HepG2 (cell line): ENCODE results near the gene GPR65. TPM values are rescaled to one million over a fixed set of nuclear protein-coding genes. Genes with fewer than 3 reads are reported as not detected.

ENCODE experiments used
- ATAC-seq: fragments of 200-7000 bp; cut with Tn5 transposase; 3 replicates; pipeline ENCODE4 v1.9.1; 2020; ENCODE audit warnings: mild to moderate bottlenecking, moderate library complexity
- BruUV-seq: library from RNA; stranded (reverse); fragments of 400-500 nt; replicated peaks from 2 replicates; lab custom pipeline; 2021; lab: Mats Ljungman, UMichigan
- CTCF ChIA-PET: fragments of 300-600 bp; formaldehyde crosslinking; extraction: SDS; loops from one replicate; lab custom pipeline; 2021; ENCODE audit warnings: low total read pairs, inconsistent platforms, low intra/inter-chr PET ratio; lab: Yijun Ruan, JAX
- POLR2A ChIA-PET: fragments of 350-600 bp; sonication (Branson Sonifier 250); formaldehyde crosslinking; loops from one replicate; lab custom pipeline; 2020; ENCODE audit warnings: antibody characterized with exemption, inconsistent platforms; lab: Yijun Ruan, JAX
- DNase-seq: peaks from one replicate; pipeline ENCODE4 v3.0.0-alpha.2; 2015; ENCODE audit warnings: low spot score
- FAIRE-seq: peaks from 3 replicates; lab custom pipeline; 2011; peaks lifted over from hg19 to GRCh38; lab: Jason Lieb, UNC
- H2AFZ ChIP-seq: one replicate; pipeline ENCODE4 v1.6.1; 2011; ENCODE audit warnings: low read length, inconsistent platforms
- H3K27ac ChIP-seq: fragments of 300-600 bp; 3 replicates; pipeline ENCODE4 v1.8.0; 2011; ENCODE audit warnings: mixed run types, mild to moderate bottlenecking, mixed read lengths, low read length, inconsistent platforms; ENCODE audit not compliant: insufficient read depth; ENCODE audit errors: extremely low read length
- H3K27me3 ChIP-seq, 2 experiments: fragments of 200-600 bp in 1 of 2; 2 replicates in 1 of 2; 3 replicates in 1 of 2; pipeline versions ENCODE4 v1.6.0 to v1.8.0; 2011; ENCODE audit warnings: low read length in 2 of 2, mild to moderate bottlenecking in 2 of 2, moderate library complexity in 2 of 2, inconsistent platforms in 1 of 2; ENCODE audit not compliant: insufficient read depth in 2 of 2, control insufficient read depth in 1 of 2
- H3K36me3 ChIP-seq, 2 experiments: fragments of 200-600 bp in 1 of 2; replicated peaks in 1 of 2; 2 replicates in 1 of 2; 3 replicates in 1 of 2; pipeline versions ENCODE4 v1.5.1 to v1.8.0; 2011; ENCODE audit warnings: low read length in 2 of 2, inconsistent platforms in 1 of 2; ENCODE audit not compliant: insufficient read depth in 2 of 2, control insufficient read depth in 1 of 2
- H3K4me1 ChIP-seq: 2 replicates; pipeline ENCODE4 v1.5.1; 2012; ENCODE audit warnings: low read length, inconsistent platforms; ENCODE audit not compliant: insufficient read depth
- H3K4me2 ChIP-seq: 2 replicates; pipeline ENCODE4 v1.6.0; 2011; ENCODE audit warnings: low read depth, low read length, inconsistent platforms
- H3K4me3 ChIP-seq, 3 experiments: fragments of 200-600 bp in 1 of 3; sonication (generic), shearing (Covaris generic) in 1 of 3; replicated peaks in 1 of 3; 2 replicates each; pipeline ENCODE4 v1.5.1; 2011 to 2016; ENCODE audit warnings: low read length in 3 of 3, inconsistent platforms in 2 of 3, low read depth in 2 of 3, mild to moderate bottlenecking in 2 of 3, control low read depth in 1 of 3, mixed read lengths in 1 of 3; ENCODE audit not compliant: insufficient read depth in 1 of 3
- H3K79me2 ChIP-seq: one replicate; pipeline ENCODE4 v1.6.1; 2011; ENCODE audit warnings: low read length, inconsistent platforms; ENCODE audit not compliant: insufficient read depth
- H3K9ac ChIP-seq: 2 replicates; pipeline ENCODE4 v1.6.0; 2011; ENCODE audit warnings: mild to moderate bottlenecking, low read depth, low read length, inconsistent platforms; ENCODE audit not compliant: insufficient read depth
- H3K9me3 ChIP-seq: 2 replicates; pipeline ENCODE4 v1.5.1; 2012; ENCODE audit warnings: mild to moderate bottlenecking, low read length
- H4K20me1 ChIP-seq: 2 replicates; pipeline ENCODE4 v1.6.0; 2011; ENCODE audit warnings: inconsistent platforms, mild to moderate bottlenecking, low read length, moderate library complexity; ENCODE audit not compliant: insufficient read depth
- NFRKB ChIP-seq: fragments of 450-650 bp; IDR thresholded peaks from 2 replicates; pipeline ENCODE4 v1.6.1; 2017
- PPARG ChIP-seq: conservative IDR thresholded peaks from 2 replicates; pipeline ENCODE4 v1.6.1; 2016; ENCODE audit warnings: missing biosample characterization, missing genetic modification reagents
- ZFP1 ChIP-seq: IDR thresholded peaks from 2 replicates; pipeline ENCODE4 v1.6.1; 2016
- ZFP36 ChIP-seq: fragments of 150-350 bp; IDR thresholded peaks from 2 replicates; pipeline ENCODE4 v1.6.1; 2018; ENCODE audit warnings: borderline replicate concordance, low read length, low read depth; ENCODE audit not compliant: partially characterized antibody
- ZNF562 ChIP-seq: sonication (generic); formaldehyde crosslinking; IDR thresholded peaks from 2 replicates; pipeline ENCODE4 v1.8.0; 2022; ENCODE audit warnings: missing genetic modification reagents, borderline replicate concordance
- WGBS: methylation state at CpG from one replicate; pipeline ENCODE4 v1.1.6; 2017; ENCODE audit warnings: low lambda C conversion rate; 5-methylcytosine and 5-hydroxymethylcytosine counted together
- in situ Hi-C: cut with HindIII; loops from 2 replicates; pipeline ENCODE4 v1.10.0; 2017; ENCODE audit warnings: low pct_unique_long_range_greater_than_20kb; ENCODE audit not compliant: extremely low pct_ligation_motif_present
- intact Hi-C: fragments of 100-400 bp; cut with micrococcal nuclease; formaldehyde crosslinking; loops from one replicate; pipeline ENCODE4 v1.10.0; 2022; ENCODE audit not compliant: unreplicated experiment
- polyA plus RNA-seq, 8 experiments: library from polyadenylated mRNA; depleted of rRNA in 3 of 8; stranded (reverse) in 7 of 8; unstranded in 1 of 8; fragments of >200 nt; fragmentation: Illumina TruSeq in 4 of 8; extraction: Trizol in 4 of 8; gene quantifications; 2 replicates each; pipeline versions ENCODE4 v1.2.1 to v1.2.3, GENCODE V29; 2011 to 2016; ENCODE audit warnings: low read depth in 4 of 8, missing spikeins in 1 of 8, mixed read lengths in 1 of 8; ENCODE audit not compliant: insufficient read depth in 1 of 8
- total RNA-seq, 5 experiments: library from RNA; depleted of rRNA; stranded (reverse); fragments of >200 nt; fragmentation: Illumina TruSeq; extraction: Trizol; gene quantifications; 2 replicates each; pipeline ENCODE4 v1.2.3, GENCODE V29; 2016; ENCODE audit warnings: low read depth in 1 of 5
- TF ChIP-seq, protein P1 (sequence below): sonication (generic); formaldehyde crosslinking; IDR thresholded peaks from 2 replicates; pipeline ENCODE4 v1.8.1; 2023; ENCODE audit warnings: mild to moderate bottlenecking, inconsistent platforms, moderate library complexity, missing genetic modification reagents, borderline replicate concordance
- TF ChIP-seq, protein P2 (sequence below): sonication (generic); formaldehyde crosslinking; IDR thresholded peaks from 2 replicates; pipeline ENCODE4 v1.5.0; 2020; ENCODE audit warnings: mild to moderate bottlenecking, missing genetic modification reagents
- TF ChIP-seq, protein P3 (sequence below): sonication (generic); formaldehyde crosslinking; IDR thresholded peaks from 2 replicates; pipeline ENCODE4 v1.5.0; 2020; ENCODE audit warnings: missing genetic modification reagents

GPR65 gene
- total and polyA plus RNA-seq, 2 of the 13 experiments (the other 11 are each of a cell fraction or from before 2014, with no cell fraction given) = not detected

DNA sequence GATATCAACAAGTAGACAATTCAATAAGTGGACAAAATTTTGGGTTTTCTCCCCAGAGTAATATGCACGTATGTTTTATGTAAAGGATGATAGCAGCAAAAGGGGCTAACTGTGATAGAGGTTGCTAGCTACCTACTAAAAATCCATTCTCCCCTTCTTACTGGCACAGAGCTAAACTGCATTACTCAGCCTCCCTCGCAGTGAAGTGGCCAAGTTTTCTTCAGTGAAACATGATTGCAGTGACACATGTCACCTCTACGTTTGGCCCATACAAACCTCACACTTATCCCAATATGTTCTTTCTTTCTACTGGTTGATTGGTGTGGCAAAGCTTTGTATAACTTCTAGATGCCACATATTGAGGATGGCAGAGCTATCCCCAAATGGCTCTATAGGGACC lies 34.3 kb downstream of the GPR65 start:
- no peak overlapping the region for H3K27ac ChIP-seq
- intact Hi-C loops = no loop called here
- in situ Hi-C loops = no loop called here

More for the DNA sequence above, 34.3 kb downstream of the GPR65 start:
- peaks cover 28% of the 10 kb centered on the region for H3K4me1 ChIP-seq
- no peak for ATAC-seq
- FAIRE-seq = no peak
- H3K27me3 ChIP-seq = no peaks in the 10 kb centered on the region
- POLR2A ChIA-PET = interaction anchor here (1.1 kb wide), 1 partner anchor 12 kb away, joined by 3 read pairs; no protein-coding TSS in a partner anchor
- no peaks in the 10 kb centered on the region for H3K9me3 ChIP-seq
- BruUV-seq = no TSS peak
- no peak overlapping the region for H3K9ac ChIP-seq
- 90% methylated on average over 3 of the region's 3 CpGs for WGBS
- CTCF ChIA-PET = no interaction called here
- H3K4me2 ChIP-seq = no peak overlapping the region
- no peaks in the 10 kb centered on the region for H4K20me1 ChIP-seq
- DNase-seq = no peak
- H2AFZ ChIP-seq = no peak overlapping the region
- TF ChIP-seq ZFP36 = no peak
- TF ChIP-seq, protein P1, sequence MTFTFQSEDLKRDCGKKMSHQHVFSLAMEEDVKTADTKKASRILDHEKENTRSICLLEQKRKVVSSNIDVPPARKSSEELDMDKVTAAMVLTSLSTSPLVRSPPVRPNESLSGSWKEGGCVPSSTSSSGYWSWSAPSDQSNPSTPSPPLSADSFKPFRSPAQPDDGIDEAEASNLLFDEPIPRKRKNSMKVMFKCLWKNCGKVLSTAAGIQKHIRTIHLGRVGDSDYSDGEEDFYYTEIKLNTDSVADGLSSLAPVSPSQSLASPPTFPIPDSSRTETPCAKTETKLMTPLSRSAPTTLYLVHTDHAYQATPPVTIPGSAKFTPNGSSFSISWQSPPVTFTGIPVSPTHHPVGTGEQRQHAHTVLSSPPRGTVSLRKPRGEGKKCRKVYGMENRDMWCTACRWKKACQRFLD (CRISPR knock-in tag) = no peak
- no peak for TF ChIP-seq ZNF562
- no peak for TF ChIP-seq ZFP1
- no peak for TF ChIP-seq NFRKB
- TF ChIP-seq, protein P2, sequence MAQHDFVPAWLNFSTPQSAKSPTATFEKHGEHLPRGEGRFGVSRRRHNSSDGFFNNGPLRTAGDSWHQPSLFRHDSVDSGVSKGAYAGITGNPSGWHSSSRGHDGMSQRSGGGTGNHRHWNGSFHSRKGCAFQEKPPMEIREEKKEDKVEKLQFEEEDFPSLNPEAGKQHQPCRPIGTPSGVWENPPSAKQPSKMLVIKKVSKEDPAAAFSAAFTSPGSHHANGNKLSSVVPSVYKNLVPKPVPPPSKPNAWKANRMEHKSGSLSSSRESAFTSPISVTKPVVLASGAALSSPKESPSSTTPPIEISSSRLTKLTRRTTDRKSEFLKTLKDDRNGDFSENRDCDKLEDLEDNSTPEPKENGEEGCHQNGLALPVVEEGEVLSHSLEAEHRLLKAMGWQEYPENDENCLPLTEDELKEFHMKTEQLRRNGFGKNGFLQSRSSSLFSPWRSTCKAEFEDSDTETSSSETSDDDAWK = no peak
- no peak for TF ChIP-seq PPARG (CRISPR knock-in tag)
- TF ChIP-seq, protein P3, sequence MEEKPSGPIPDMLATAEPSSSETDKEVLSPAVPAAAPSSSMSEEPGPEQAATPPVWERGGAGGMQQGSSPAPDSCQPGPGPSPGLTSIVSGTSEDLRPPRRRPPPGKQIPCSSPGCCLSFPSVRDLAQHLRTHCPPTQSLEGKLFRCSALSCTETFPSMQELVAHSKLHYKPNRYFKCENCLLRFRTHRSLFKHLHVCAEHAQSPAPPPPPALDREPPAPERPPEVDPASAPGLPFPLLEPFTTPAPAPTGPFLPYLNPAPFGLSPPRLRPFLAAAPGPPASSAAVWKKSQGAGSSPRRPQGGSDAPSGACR (CRISPR knock-in tag) = no peak
- no peak overlapping the region for H3K4me3 ChIP-seq
- H3K79me2 ChIP-seq = peaks cover 15% of the 10 kb centered on the region
- peaks cover 9 to 25% of the 10 kb centered on the region in 2 experiments; a peak in 4 of 5 replicates for H3K36me3 ChIP-seq
